Skeletal muscle tissue (tissue), 4 donors: Measurements from ENCODE around the gene LLCFC1. TPM values are rescaled to one million over a fixed set of nuclear protein-coding genes. Genes with fewer than 3 reads are reported as not detected.

Source experiments
- H3K27ac ChIP-seq: one replicate; pipeline ENCODE4 v1.7.0; 2013; ENCODE audit warnings: mild to moderate bottlenecking, low read depth, low read length, inconsistent platforms
- H3K27me3 ChIP-seq, 3 donors: one replicate each; pipeline ENCODE4 v1.7.0; 2013; ENCODE audit warnings: low read length in 3 of 3; ENCODE audit not compliant: control insufficient read depth in 3 of 3, insufficient read depth in 3 of 3
- H3K36me3 ChIP-seq, 3 donors: one replicate each; pipeline ENCODE4 v1.7.0; 2013; ENCODE audit warnings: low read length in 3 of 3; ENCODE audit not compliant: control insufficient read depth in 3 of 3, insufficient read depth in 3 of 3
- H3K4me1 ChIP-seq, 3 donors: one replicate each; pipeline ENCODE4 v1.7.0; 2013; ENCODE audit warnings: low read length in 3 of 3, mild to moderate bottlenecking in 3 of 3; ENCODE audit not compliant: control insufficient read depth in 3 of 3, insufficient read depth in 3 of 3
- H3K4me3 ChIP-seq, 3 donors: one replicate each; pipeline ENCODE4 v1.7.0; 2013; ENCODE audit warnings: low read length in 3 of 3
- H3K9ac ChIP-seq, 3 donors: one replicate each; pipeline ENCODE4 v1.7.0; 2013; ENCODE audit warnings: low read length in 3 of 3, mild to moderate bottlenecking in 3 of 3, moderate library complexity in 2 of 3, low read depth in 1 of 3
- H3K9me3 ChIP-seq, 3 donors: one replicate each; pipeline ENCODE4 v1.7.0; 2013; ENCODE audit warnings: low read length in 3 of 3; ENCODE audit not compliant: control insufficient read depth in 3 of 3
- total RNA-seq: library from RNA; depleted of rRNA; stranded (reverse); fragments of >200 nt; gene quantifications from one replicate; pipeline ENCODE4 v1.2.3, GENCODE V29; 2014
- donor health status: Osteomylitis.

LLCFC1 gene
- total RNA-seq, 1 donor from 2014 or later, result not detected

DNA sequence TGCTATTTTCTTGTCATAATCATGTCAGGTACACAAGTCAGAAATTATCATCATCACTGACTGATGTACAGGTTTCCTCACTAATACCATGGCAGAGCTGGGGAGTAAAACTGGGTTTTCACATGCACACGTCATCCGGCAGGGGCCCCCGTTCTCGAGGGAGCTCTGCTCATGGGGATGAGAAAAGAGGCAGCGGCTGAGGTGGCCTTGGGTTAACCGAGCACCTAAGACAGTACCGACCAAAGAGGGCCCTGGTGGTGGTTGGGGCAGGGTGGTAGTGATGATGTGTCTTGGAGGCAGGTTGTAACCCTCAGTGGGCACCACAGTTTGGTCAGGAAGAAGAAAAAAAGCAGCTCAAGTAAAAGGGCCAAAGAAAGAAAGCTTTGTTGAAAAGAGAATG is 41.6 kb upstream of the LLCFC1 start:
- Histone ChIP-seq H3K36me3 (no peaks in the 10 kb centered on the region), H3K27ac (no peak overlapping the region), H3K4me1 (no peaks in the 10 kb centered on the region), H3K9ac (no peak overlapping the region), H3K9me3 (no peaks in the 10 kb centered on the region), H3K4me3 (no peak overlapping the region), H3K27me3 (peaks cover 2 to 8% (median 8%) of the 10 kb centered on the region in 3 donors)

DNA sequence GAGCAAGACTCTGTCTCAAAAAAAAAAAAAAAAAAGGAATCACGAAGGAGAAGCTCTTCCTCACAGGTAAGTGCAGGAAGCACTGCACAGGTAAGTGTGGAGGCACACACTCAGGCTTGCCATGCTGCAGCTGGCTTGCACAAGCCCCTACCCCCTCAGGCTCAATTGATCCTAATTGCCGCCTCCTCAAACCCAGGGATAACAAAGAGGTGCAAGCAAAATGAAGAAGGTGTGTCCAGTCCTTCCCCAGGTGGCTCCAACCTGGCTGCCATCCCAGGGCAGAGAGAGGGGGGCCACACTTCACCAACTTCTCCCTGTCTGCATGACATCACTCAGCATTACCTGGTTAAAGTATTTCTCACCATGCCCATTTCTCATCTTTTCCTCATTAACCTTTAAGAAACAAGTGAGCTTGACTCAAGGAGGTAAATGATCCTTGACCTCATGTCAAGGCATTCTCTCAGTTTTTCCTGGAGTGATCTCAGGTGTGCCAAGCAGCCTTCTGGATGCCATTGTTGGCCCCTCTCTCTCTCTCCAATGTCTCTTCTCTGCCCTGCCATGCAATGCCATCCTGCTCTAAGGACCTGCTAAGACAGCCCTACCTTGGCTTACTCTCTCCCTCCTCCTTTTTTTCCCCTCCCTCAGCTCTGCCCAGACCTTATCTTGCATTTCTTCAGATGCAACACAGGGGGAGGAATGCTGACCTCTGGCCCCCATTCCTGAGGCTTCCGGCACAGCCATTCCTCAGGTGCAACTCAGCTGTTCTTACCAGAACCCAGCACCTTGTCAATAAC is 40.7 kb upstream of the LLCFC1 start:
- Histone ChIP-seq H3K36me3 (no peaks in the 10 kb centered on the region), H3K27ac (no peak overlapping the region), H3K27me3 (peaks cover 0 to 8% (median 8%) of the 10 kb centered on the region in 3 donors), H3K4me1 (no peaks in the 10 kb centered on the region), H3K9me3 (no peaks in the 10 kb centered on the region), H3K9ac (no peak overlapping the region), H3K4me3 (no peak overlapping the region)

DNA sequence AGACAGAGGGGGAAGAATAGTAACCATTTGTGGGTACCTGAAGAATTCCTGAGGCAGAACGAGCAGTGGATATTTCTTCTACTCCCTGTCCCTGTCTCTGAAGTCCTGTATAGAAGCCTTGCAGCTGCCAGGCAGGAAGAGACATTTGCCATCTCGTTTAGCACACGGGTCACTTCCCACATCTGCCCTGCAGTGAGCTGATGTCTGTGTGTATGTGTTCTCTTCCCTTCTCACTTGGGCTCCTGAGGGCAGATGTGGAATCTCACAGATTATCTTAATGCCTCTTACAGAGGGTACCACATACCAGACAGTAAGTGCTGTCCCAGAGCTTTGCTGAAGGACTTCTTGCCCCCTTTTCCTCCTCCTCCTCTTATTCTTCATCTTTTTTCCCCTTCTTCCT is 39.6 kb upstream of the LLCFC1 start:
- no peaks in the 10 kb centered on the region for H3K4me1 ChIP-seq
- H3K36me3 ChIP-seq, result no peaks in the 10 kb centered on the region
- H3K4me3 ChIP-seq, result no peak overlapping the region
- H3K27me3 ChIP-seq, result peaks cover 0 to 8% (median 3%) of the 10 kb centered on the region in 3 donors
- no peak overlapping the region for H3K27ac ChIP-seq
- H3K9ac ChIP-seq, result no peak overlapping the region
- no peaks in the 10 kb centered on the region for H3K9me3 ChIP-seq

DNA sequence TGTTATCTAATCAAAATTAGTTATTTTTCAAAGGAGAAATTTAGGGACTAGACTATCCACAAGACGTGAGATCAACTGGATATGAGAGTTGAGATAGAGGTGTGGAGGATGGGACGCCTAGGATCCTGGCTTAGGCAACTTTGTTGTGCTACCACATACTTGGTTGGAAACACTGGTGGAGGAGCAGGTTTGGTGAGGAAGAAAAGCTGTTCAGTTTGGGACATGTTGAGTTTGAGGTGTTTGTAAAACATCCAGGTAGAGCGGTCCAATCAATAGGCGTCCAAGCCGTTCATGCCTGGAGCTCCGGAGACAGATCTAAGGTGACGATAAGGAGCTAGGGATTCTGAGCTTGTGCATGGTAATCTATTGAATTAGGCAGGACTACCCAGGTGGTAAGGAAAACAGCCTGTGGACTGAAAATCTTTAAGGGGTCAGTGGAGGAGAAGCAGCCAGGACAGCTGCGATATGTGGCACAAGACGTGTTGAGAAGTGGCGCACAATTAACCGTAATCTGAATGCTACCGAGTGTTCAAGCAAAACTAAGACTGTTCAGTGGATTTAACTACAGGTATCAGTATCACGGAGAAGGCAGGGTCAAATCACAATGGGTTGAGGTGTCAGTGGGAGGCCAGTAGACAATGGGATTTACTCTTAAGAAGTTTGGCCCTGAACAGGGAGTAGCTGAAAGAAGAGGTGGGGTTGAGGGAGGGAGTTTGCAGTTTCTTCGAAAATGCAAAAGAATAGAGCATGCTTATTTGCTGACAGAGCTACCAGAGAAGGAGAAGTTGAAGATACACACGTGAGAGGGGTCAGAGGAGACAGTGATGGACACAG is 37.6 kb upstream of the LLCFC1 start:
- Histone ChIP-seq H3K27me3 (peaks cover 0 to 8% (median 0%) of the 10 kb centered on the region in 3 donors), H3K36me3 (no peaks in the 10 kb centered on the region), H3K4me3 (no peak overlapping the region), H3K27ac (no peak overlapping the region), H3K4me1 (no peaks in the 10 kb centered on the region), H3K9ac (no peak overlapping the region), H3K9me3 (no peaks in the 10 kb centered on the region)

DNA sequence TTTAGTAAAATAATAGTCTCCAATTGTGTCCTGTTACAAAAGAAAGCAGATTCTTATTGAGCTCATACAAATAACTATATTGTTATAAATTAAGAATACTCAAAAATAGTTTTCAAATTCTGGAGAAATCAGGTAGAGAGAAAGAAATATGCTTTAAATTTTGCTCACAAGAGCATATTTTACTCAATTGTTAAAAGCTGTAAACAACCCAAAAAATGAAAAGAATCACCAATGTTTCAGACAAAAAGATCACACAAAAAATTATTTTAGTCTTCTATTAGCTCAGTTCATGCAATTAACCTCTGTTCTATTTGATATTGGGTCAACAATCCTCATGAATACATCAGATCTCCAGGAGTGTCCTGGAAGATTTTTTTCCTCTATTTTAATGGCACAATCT is 35.2 kb upstream of the LLCFC1 start:
- H3K4me1 ChIP-seq, result no peaks in the 10 kb centered on the region
- H3K27me3 ChIP-seq, result no peaks in the 10 kb centered on the region
- H3K4me3 ChIP-seq, result no peak overlapping the region
- H3K27ac ChIP-seq, result no peak overlapping the region
- H3K9ac ChIP-seq, result no peak overlapping the region
- H3K36me3 ChIP-seq, result no peaks in the 10 kb centered on the region
- no peaks in the 10 kb centered on the region for H3K9me3 ChIP-seq

DNA sequence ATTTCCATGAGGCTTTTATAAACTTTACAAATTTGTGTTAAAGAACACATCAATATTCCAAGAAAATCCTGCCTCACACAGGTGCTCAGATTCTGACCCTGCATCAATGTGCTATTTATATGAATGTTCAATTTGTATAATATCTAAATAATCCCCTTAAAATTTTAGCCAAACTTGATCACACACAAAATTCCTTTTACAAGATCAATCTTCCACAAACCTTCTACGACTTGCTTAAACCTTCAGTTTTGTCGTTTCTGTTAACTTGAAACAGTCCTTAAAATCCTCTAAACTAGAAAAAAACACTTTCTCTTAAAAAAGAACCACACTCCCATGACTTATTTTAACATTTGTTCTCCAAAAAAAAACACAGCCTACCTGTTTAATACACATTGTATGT is 33.5 kb upstream of the LLCFC1 start:
- no peaks in the 10 kb centered on the region for H3K4me1 ChIP-seq
- H3K9me3 ChIP-seq, result no peaks in the 10 kb centered on the region
- no peak overlapping the region for H3K4me3 ChIP-seq
- H3K9ac ChIP-seq, result no peak overlapping the region
- H3K36me3 ChIP-seq, result no peaks in the 10 kb centered on the region
- no peak overlapping the region for H3K27ac ChIP-seq
- no peaks in the 10 kb centered on the region for H3K27me3 ChIP-seq

DNA sequence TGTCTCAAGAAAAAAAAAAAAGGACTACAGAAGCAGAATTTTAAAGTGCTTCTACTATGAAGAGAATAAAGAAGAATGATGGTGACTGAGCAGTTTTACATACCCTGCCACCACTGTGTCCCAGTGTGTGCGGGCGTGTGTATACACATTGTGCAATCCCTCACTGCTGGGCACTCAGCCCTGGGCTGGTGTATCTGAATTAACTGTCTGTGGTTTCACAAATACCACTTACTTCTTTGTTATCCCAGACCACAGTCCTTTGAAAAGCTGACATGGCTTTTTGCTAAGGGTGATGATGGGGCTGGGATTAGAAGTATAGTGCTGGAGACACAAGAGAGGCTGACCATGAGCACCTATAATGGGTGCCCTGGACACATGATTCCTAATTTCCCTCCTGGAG is 32.6 kb upstream of the LLCFC1 start:
- no peak overlapping the region for H3K27ac ChIP-seq
- no peak overlapping the region for H3K9ac ChIP-seq
- no peaks in the 10 kb centered on the region for H3K4me1 ChIP-seq

DNA sequence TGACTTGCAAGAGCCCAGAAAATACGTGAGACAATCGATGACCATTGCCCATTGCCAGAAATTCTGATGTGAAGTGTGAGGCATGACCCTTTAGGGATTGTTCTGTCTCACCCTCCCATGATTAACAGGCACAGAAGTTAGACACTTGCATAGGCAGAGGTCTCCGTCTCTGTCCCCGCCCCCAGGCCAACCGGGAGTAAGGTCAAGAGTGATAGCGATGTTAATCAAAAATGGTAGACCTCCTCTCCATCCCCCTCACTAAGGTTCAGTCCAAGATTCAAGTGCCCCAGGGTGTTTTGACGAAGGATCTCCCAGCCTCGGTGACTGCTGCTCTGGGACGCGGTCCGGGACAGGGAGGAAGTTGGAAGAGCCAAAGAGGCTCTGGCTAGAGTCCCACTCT is 31.0 kb upstream of the LLCFC1 start:
- no peaks in the 10 kb centered on the region for H3K4me1 ChIP-seq
- no peaks in the 10 kb centered on the region for H3K36me3 ChIP-seq
- H3K9me3 ChIP-seq, result no peaks in the 10 kb centered on the region
- no peaks in the 10 kb centered on the region for H3K27me3 ChIP-seq
- H3K9ac ChIP-seq, result no peak overlapping the region
- H3K4me3 ChIP-seq, result no peak overlapping the region
- H3K27ac ChIP-seq, result no peak overlapping the region

More for the DNA sequence above, 32.6 kb upstream of the LLCFC1 start:
- H3K36me3 ChIP-seq, result no peaks in the 10 kb centered on the region
- no peaks in the 10 kb centered on the region for H3K9me3 ChIP-seq
- H3K27me3 ChIP-seq, result no peaks in the 10 kb centered on the region
- H3K4me3 ChIP-seq, result no peak overlapping the region

DNA sequence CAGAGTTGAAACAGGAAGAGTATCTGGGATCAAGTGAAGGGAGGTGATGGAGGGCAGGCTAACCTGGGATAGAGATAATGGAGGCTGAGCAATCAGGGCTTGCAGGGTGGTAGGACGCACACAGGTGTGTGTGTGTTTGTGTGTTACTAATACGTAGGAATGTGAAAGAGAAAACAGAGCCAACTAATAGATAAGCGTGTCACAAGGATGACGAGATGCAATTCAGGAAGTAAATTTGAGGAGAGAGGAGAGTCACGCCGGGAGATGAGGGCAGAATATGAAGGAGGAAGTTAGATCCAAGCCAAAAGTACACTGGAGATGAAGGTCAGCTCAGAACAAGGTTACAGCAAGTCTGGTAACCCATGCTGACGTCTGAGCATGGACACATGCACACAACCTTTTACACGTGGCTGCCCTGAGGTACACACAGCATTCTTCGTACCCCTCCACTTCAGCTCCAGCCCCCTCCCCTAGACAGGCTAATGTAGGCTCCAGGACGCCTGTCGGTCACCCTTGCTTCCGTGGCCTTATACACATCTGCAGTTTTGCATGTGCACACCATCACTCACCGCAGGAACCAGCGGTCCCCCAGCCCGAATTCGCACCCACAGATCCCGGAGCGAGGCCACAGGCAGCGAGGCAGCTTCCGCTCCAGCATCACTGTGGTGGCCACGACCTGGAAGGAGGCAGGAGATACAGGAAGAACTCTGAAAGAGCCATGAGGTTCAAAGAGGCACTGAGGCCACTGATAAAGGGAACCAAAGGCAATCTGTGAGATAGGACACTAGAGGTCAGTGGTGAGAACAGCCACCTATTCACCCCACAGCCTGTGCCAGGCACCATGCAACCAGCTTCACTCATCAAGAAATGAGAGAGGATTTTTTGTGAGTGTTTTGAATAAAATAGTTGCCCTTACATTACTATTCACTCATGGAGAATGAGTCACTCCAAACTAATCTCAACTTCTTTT is 30.1 kb upstream of the LLCFC1 start:
- H3K4me1 ChIP-seq, result no peaks in the 10 kb centered on the region
- H3K36me3 ChIP-seq, result no peaks in the 10 kb centered on the region
- no peaks in the 10 kb centered on the region for H3K9me3 ChIP-seq
- H3K9ac ChIP-seq, result no peak overlapping the region
- H3K27me3 ChIP-seq, result no peaks in the 10 kb centered on the region
- H3K4me3 ChIP-seq, result no peak overlapping the region
- H3K27ac ChIP-seq, result no peak overlapping the region
